ENCODE measurements around the gene RPGRIP1L. TPM values are rescaled to one million over a fixed set of nuclear protein-coding genes. Genes with fewer than 3 reads are reported as not detected.
A peak's percentile ranks its signal among the peaks of the same experiment; 100 is the strongest.

RPGRIP1L gene
- total RNA-seq, 1 experiment from 2014 or later = 16.1 TPM

DNA sequence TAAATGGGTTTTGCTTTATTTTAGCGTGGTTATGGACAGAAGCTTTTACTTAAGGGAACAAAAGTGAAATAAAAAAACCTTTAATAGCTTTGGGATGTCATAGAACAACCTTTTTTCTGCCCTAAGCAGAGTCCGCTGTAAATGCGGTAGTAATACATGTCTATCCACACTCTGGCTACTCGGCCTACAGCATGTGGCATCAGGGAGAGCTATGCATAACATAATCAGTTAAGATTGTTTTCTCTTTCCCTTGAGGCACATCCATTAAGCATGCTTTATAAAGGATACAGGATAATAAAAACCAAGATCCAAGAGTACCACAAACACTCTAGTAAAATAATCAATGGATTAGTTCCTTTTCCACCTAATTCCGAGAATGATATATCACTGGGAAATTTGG lies 10.3 kb downstream of the RPGRIP1L start:
- Mint-ChIP-seq H3K9me3 (ENCODE audit: unreplicated experiment) (no peaks in the 10 kb centered on the region), H3K4me3 (ENCODE audit: unreplicated experiment) (no peak overlapping the region), H3K36me3 (ENCODE audit: insufficient read depth, unreplicated experiment) (peaks cover 18% of the 10 kb centered on the region), H3K27me3 (ENCODE audit: insufficient read depth, unreplicated experiment) (no peaks in the 10 kb centered on the region), H3K27ac (ENCODE audit: unreplicated experiment) (no peak overlapping the region), H3K4me1 (ENCODE audit: low read depth, unreplicated experiment) (no peaks in the 10 kb centered on the region)
- Histone ChIP-seq H3K27me3 (replicated peaks; ENCODE audit: control insufficient read depth, insufficient read depth, low read length) (no peaks in the 10 kb centered on the region), H3K4me1 (peaks cover 3% of the 10 kb centered on the region; the same call in 1 of the 2 replicates), H3K4me3 (ENCODE audit: low read depth, low read length) (no peak overlapping the region), H3K9me3 (no peaks in the 10 kb centered on the region), H3K36me3 (ENCODE audit: control insufficient read depth, insufficient read depth, low read length) (no peaks in the 10 kb centered on the region)
- no peak for DNase-seq
- ChIA-PET POLR2A (no interaction called here), CTCF (interaction anchor here (0.6 kb wide), 1 partner anchor 459 kb away, joined by 3 read pairs; no protein-coding TSS in a partner anchor)
- intact Hi-C loops (cut with micrococcal nuclease; ENCODE audit: unreplicated experiment) = loop anchor here (2.0 to 10.0 kb wide), 4 partner anchors 49 to 591 kb away; partner anchors contain the start of gene IRX3
- no TSS peak for BruUV-seq (replicated peaks)
- TF ChIP-seq, protein P1, sequence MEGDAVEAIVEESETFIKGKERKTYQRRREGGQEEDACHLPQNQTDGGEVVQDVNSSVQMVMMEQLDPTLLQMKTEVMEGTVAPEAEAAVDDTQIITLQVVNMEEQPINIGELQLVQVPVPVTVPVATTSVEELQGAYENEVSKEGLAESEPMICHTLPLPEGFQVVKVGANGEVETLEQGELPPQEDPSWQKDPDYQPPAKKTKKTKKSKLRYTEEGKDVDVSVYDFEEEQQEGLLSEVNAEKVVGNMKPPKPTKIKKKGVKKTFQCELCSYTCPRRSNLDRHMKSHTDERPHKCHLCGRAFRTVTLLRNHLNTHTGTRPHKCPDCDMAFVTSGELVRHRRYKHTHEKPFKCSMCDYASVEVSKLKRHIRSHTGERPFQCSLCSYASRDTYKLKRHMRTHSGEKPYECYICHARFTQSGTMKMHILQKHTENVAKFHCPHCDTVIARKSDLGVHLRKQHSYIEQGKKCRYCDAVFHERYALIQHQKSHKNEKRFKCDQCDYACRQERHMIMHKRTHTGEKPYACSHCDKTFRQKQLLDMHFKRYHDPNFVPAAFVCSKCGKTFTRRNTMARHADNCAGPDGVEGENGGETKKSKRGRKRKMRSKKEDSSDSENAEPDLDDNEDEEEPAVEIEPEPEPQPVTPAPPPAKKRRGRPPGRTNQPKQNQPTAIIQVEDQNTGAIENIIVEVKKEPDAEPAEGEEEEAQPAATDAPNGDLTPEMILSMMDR (IDR thresholded peaks at IDR 0.05; ENCODE audit: insufficient read depth in 1 of 2, low read depth in 1 of 2, low read length in 1 of 2, severe bottlenecking in 1 of 2, unreplicated experiment in 1 of 2) = no peak

DNA sequence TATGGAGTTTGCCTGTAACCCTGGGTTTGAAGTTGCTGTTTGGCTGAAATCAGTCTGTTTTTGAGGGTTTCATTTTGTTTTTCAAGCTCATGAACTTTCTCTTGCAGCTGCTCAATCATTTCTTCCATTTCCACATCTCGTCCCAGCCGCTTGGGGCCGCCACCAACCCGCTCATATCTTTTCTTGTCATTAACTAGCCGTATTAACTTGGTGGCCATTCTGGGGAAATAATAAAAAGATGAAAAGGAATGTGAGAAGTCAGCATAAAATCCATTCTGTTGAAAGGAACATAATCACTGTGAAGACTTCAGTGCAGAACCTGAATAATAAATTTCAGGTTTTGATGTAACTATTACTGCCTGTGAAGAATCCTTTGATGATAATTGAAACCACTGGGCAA lies 11.5 kb downstream of the RPGRIP1L start:
- H3K4me1 ChIP-seq = peaks cover 3% of the 10 kb centered on the region; the same call in 1 of the 2 replicates
- ChIA-PET CTCF (interaction anchor here (0.6 to 1.5 kb wide), 11 partner anchors 12 to 609 kb away, joined by 3 to 14 read pairs (median 5); partner anchors contain the start of genes FTO and RPGRIP1L), POLR2A (no interaction called here)
- Mint-ChIP-seq H3K36me3 (ENCODE audit: insufficient read depth, unreplicated experiment) (peaks cover 15% of the 10 kb centered on the region), H3K9me3 (ENCODE audit: unreplicated experiment) (no peaks in the 10 kb centered on the region), H3K4me3 (ENCODE audit: unreplicated experiment) (no peak overlapping the region), H3K4me1 (ENCODE audit: low read depth, unreplicated experiment) (no peaks in the 10 kb centered on the region), H3K27ac (ENCODE audit: unreplicated experiment) (no peak overlapping the region), H3K27me3 (ENCODE audit: insufficient read depth, unreplicated experiment) (no peaks in the 10 kb centered on the region)
- no TSS peak for BruUV-seq (replicated peaks)
- intact Hi-C loops (cut with micrococcal nuclease; ENCODE audit: unreplicated experiment) = loop anchor here (1.0 to 10.0 kb wide), 5 partner anchors 50 to 593 kb away; partner anchors contain the start of gene IRX3
- H3K27me3 ChIP-seq (replicated peaks; ENCODE audit: control insufficient read depth, insufficient read depth, low read length) = no peaks in the 10 kb centered on the region
- DNase-seq = peak; percentile 58 to 73
- H3K9me3 ChIP-seq = no peaks in the 10 kb centered on the region
- TF ChIP-seq, protein P1 (IDR thresholded peaks at IDR 0.05; ENCODE audit: insufficient read depth in 1 of 2, low read depth in 1 of 2, low read length in 1 of 2, severe bottlenecking in 1 of 2, unreplicated experiment in 1 of 2) = peak; percentile 74 to 75
- no peak overlapping the region for H3K4me3 ChIP-seq (ENCODE audit: low read depth, low read length)
- no peaks in the 10 kb centered on the region for H3K36me3 ChIP-seq (ENCODE audit: control insufficient read depth, insufficient read depth, low read length)

DNA sequence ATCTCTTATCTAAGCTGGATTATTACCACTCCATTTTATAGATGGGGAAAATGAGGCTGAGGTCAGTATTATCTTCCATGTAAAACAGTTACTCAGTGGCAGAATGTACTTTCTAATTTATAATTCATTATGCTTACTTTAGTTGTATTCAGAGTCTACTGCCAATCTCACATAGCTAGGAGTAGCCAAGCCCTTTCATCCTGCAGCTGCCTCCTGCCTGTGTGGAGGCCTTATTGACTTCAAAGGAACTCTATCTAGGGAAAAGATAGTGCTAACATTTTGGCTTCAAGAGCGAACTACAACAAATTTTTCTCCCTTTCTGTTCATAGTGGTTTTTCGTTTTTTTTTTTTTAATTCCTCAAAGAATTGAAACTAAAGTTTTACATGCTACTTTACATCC lies 12.9 kb downstream of the RPGRIP1L start:
- no peak overlapping the region for H3K4me3 Mint-ChIP-seq (ENCODE audit: unreplicated experiment)
- no peaks in the 10 kb centered on the region for H3K4me1 Mint-ChIP-seq (ENCODE audit: low read depth, unreplicated experiment)
- DNase-seq = no peak
- Histone ChIP-seq H3K4me3 (ENCODE audit: low read depth, low read length) (no peak overlapping the region), H3K27me3 (replicated peaks; ENCODE audit: control insufficient read depth, insufficient read depth, low read length) (no peaks in the 10 kb centered on the region), H3K36me3 (ENCODE audit: control insufficient read depth, insufficient read depth, low read length) (no peaks in the 10 kb centered on the region), H3K9me3 (no peaks in the 10 kb centered on the region), H3K4me1 (peaks cover 3% of the 10 kb centered on the region; the same call in 1 of the 2 replicates)
- intact Hi-C loops (cut with micrococcal nuclease; ENCODE audit: unreplicated experiment) = loop anchor here (5.0 to 10.0 kb wide), 2 partner anchors 52 to 594 kb away; partner anchors contain the start of gene IRX3
- H3K27ac Mint-ChIP-seq (ENCODE audit: unreplicated experiment) = no peak overlapping the region
- H3K9me3 Mint-ChIP-seq (ENCODE audit: unreplicated experiment) = no peaks in the 10 kb centered on the region
- peaks cover 12% of the 10 kb centered on the region for H3K36me3 Mint-ChIP-seq (ENCODE audit: insufficient read depth, unreplicated experiment)
- CTCF ChIA-PET = no interaction called here
- TF ChIP-seq, protein P1 (IDR thresholded peaks at IDR 0.05; ENCODE audit: insufficient read depth in 1 of 2, low read depth in 1 of 2, low read length in 1 of 2, severe bottlenecking in 1 of 2, unreplicated experiment in 1 of 2) = no peak
- BruUV-seq (replicated peaks) = no TSS peak
- no peaks in the 10 kb centered on the region for H3K27me3 Mint-ChIP-seq (ENCODE audit: insufficient read depth, unreplicated experiment)
- POLR2A ChIA-PET = no interaction called here
